Neutrophil (primary cell): ENCODE data around the gene FHL1.

Experiments
- H3K27ac ChIP-seq: fragments of 200-600 bp; sonication (generic); 2 replicates; pipeline ENCODE4 v1.5.1; 2016; ENCODE audit warnings: mild to moderate bottlenecking, moderate library complexity
- H3K27me3 ChIP-seq: fragments of 200-600 bp; sonication (generic); 2 replicates; pipeline ENCODE4 v1.6.0; 2016; ENCODE audit warnings: mild to moderate bottlenecking
- H3K36me3 ChIP-seq: fragments of 200-600 bp; sonication (generic); 2 replicates; pipeline ENCODE4 v1.5.1; 2017
- H3K4me1 ChIP-seq, 2 experiments: fragments of 200-600 bp in 1 of 2; sonication (generic) in 1 of 2; 1 replicate in 1 of 2; 2 replicates in 1 of 2; pipeline versions ENCODE4 v1.5.1 to v1.6.1; 2013 to 2016; ENCODE audit warnings: low read depth in 1 of 2, low read length in 1 of 2, mild to moderate bottlenecking in 1 of 2, moderate library complexity in 1 of 2; ENCODE audit not compliant: control insufficient read depth in 1 of 2, insufficient read depth in 1 of 2
- H3K4me3 ChIP-seq, 2 experiments: fragments of 200-600 bp in 1 of 2; sonication (generic) in 1 of 2; 1 replicate in 1 of 2; 2 replicates in 1 of 2; pipeline ENCODE4 v1.5.1; 2013 to 2016; ENCODE audit warnings: low read depth in 1 of 2, low read length in 1 of 2, mild to moderate bottlenecking in 1 of 2, moderate library complexity in 1 of 2
- H3K9me3 ChIP-seq: fragments of 200-600 bp; sonication (generic); 2 replicates; pipeline ENCODE4 v1.5.1; 2016
- CTCF ChIP-seq: fragments of 200-600 bp; sonication (generic); IDR thresholded peaks from 2 replicates; pipeline ENCODE4 v1.5.1; 2016; ENCODE audit warnings: antibody characterized with exemption

The FHL1 gene

GRCh38 chrX:136122207-136122606, 25.1 kb upstream of the FHL1 start:
- no peak overlapping the region for H3K27ac ChIP-seq
- H3K4me3 ChIP-seq: no peak overlapping the region
- no peaks in the 10 kb centered on the region for H3K36me3 ChIP-seq
- no peaks in the 10 kb centered on the region for H3K27me3 ChIP-seq
- H3K4me1 ChIP-seq: no peaks in the 10 kb centered on the region
- no peaks in the 10 kb centered on the region for H3K9me3 ChIP-seq
- TF ChIP-seq CTCF: no peak

- Histone ChIP-seq H3K9me3 (no peaks in the 10 kb centered on the region), H3K4me1 (no peaks in the 10 kb centered on the region), H3K36me3 (no peaks in the 10 kb centered on the region), H3K4me3 (no peak overlapping the region), H3K27ac (no peak overlapping the region), H3K27me3 (no peaks in the 10 kb centered on the region)
- TF ChIP-seq CTCF: no peak
These were observed 22.2 kb upstream of the FHL1 start for GRCh38 chrX:136125106-136125505.

GRCh38 chrX:136126371-136126770, 21.0 kb upstream of the FHL1 start:
- H3K27ac ChIP-seq: no peak overlapping the region
- no peaks in the 10 kb centered on the region for H3K9me3 ChIP-seq
- H3K4me3 ChIP-seq: no peak overlapping the region
- H3K4me1 ChIP-seq: no peaks in the 10 kb centered on the region
- H3K27me3 ChIP-seq: no peaks in the 10 kb centered on the region
- no peaks in the 10 kb centered on the region for H3K36me3 ChIP-seq
- TF ChIP-seq CTCF: no peak

DNA sequence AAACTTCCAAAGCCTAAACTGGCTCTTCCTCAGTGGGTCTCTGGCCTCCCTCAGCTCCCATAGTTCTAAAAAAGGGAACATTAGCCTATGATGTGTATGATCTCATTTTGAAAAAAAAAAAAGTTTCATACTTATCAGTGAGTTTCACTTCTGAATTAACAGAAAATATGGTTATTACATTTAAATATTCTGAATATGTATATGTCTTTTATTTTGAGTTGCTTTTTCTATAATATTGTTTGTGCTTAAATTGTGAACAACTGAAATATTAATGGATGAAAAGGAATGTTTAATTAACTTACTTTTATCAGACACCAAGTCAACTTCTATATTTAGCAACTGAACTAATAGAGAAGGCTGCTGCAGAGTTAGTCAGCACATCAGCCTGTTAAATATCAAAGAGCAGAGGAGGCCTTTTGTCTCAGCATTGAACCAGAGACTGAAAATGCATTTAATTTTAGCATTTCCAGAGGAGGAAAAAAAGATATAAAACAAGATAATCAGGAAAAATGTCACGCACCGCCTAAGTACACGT, 20.4 kb upstream of the FHL1 start:
- no peaks in the 10 kb centered on the region for H3K27me3 ChIP-seq
- H3K36me3 ChIP-seq: no peaks in the 10 kb centered on the region
- no peaks in the 10 kb centered on the region for H3K9me3 ChIP-seq
- no peak overlapping the region for H3K4me3 ChIP-seq
- H3K27ac ChIP-seq: no peak overlapping the region
- no peaks in the 10 kb centered on the region for H3K4me1 ChIP-seq
- TF ChIP-seq CTCF: no peak

DNA sequence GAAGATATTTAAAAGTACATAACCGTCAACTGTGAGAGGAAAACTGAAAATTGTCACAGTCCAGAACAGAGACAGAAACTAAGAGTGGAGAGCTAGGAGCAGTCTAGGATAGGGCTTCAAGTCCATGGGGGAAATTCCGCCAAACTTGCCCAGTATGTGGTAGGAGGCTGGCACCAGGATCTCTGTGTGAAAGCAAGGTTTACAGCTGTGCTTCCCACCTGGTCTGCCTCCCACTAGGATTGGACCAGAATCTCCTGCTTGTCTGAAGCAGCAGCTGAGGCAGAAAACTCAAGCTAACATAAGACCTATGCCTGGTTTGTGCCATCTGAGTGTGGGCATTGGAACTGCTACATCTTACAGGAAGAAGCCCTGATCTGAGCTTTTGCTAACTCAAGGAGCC, 18.6 kb upstream of the FHL1 start:
- Histone ChIP-seq H3K36me3 (no peaks in the 10 kb centered on the region), H3K27me3 (no peaks in the 10 kb centered on the region), H3K4me1 (no peaks in the 10 kb centered on the region), H3K9me3 (no peaks in the 10 kb centered on the region), H3K4me3 (no peak overlapping the region), H3K27ac (no peak overlapping the region)
- no peak for TF ChIP-seq CTCF
